Bronchial epithelial cell (primary cell): ENCODE results near the gene ITPKC. TPM values are rescaled to one million over a fixed set of nuclear protein-coding genes. Genes with fewer than 3 reads are reported as not detected.

Source experiments
- DNase-seq: peaks from one replicate; pipeline ENCODE4 v3.0.0-alpha.2; 2010; ENCODE audit warnings: low read depth
- FAIRE-seq: peaks from 2 replicates; lab custom pipeline; 2011; peaks lifted over from hg19 to GRCh38; lab: Jason Lieb, UNC
- H3K27me3 ChIP-seq: 2 replicates; pipeline ENCODE4 v1.5.1; 2011; ENCODE audit warnings: low read length; ENCODE audit not compliant: control insufficient read depth, insufficient read depth
- H3K36me3 ChIP-seq: 2 replicates; pipeline ENCODE4 v1.5.1; 2011; ENCODE audit warnings: low read length; ENCODE audit not compliant: control insufficient read depth, insufficient read depth
- H3K4me3 ChIP-seq: 2 replicates; pipeline ENCODE4 v1.5.1; 2011; ENCODE audit warnings: mild to moderate bottlenecking, low read depth, low read length, control low read depth
- CTCF ChIP-seq: IDR thresholded peaks from 2 replicates; pipeline ENCODE4 v1.5.1; 2011; ENCODE audit warnings: mild to moderate bottlenecking, moderate library complexity, low read length, control low read depth, inconsistent platforms; ENCODE audit not compliant: insufficient read depth, severe bottlenecking
- total RNA-seq: library from RNA; depleted of rRNA; stranded (reverse); fragments of >200 nt; gene quantifications from 2 replicates; pipeline ENCODE4 v1.2.1, GENCODE V29; 2014

ITPKC gene
- total RNA-seq, 1 donor from 2014 or later, result 26.9 TPM

- FAIRE-seq (no peak), DNase-seq (no peak)
- no peak for TF ChIP-seq CTCF
- Histone ChIP-seq H3K4me3 (no peak overlapping the region), H3K36me3 (peaks cover 10% of the 10 kb centered on the region), H3K27me3 (no peaks in the 10 kb centered on the region)
Observed at GRCh38 chr19:40693896-40694295, 23.0 kb upstream of the ITPKC start.

GRCh38 chr19:40695881-40696280 lies 21.0 kb upstream of the ITPKC start:
- no peak for FAIRE-seq
- no peak for TF ChIP-seq CTCF
- no peak for DNase-seq
- Histone ChIP-seq H3K4me3 (no peak overlapping the region), H3K36me3 (peaks cover 16% of the 10 kb centered on the region), H3K27me3 (no peaks in the 10 kb centered on the region)

DNA sequence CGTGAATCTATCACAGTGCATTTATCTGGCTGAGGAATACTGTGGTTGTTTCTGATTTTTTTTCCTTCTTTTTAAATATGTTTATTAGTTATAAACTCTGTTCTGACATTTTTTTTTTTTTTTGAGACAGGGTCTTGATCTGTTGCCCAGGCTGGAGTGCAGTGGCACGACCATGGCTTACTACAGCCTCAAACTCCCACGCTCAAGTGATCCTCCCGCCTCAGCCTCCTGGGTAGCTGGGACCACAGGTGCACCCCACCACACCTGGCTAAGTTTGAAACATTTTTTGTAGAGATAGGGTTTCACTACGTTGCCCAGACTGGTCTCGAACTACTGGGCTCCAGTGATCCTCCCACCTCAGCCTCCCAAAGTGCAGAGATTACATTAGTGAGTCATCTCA lies 19.9 kb upstream of the ITPKC start:
- Histone ChIP-seq H3K36me3 (peaks cover 24% of the 10 kb centered on the region), H3K27me3 (no peaks in the 10 kb centered on the region), H3K4me3 (no peak overlapping the region)
- TF ChIP-seq CTCF, result no peak
- FAIRE-seq (no peak), DNase-seq (no peak)

GRCh38 chr19:40700083-40700482 lies 16.8 kb upstream of the ITPKC start:
- no peak for TF ChIP-seq CTCF

GRCh38 chr19:40701758-40702157 lies 15.2 kb upstream of the ITPKC start:
- peaks cover 25% of the 10 kb centered on the region for H3K36me3 ChIP-seq

More at GRCh38 chr19:40700083-40700482, 16.8 kb upstream of the ITPKC start:
- peaks cover 28% of the 10 kb centered on the region for H3K36me3 ChIP-seq
- DNase-seq (no peak), FAIRE-seq (no peak)
- H3K4me3 ChIP-seq, result no peak overlapping the region
- H3K27me3 ChIP-seq, result no peaks in the 10 kb centered on the region

More at GRCh38 chr19:40701758-40702157, 15.2 kb upstream of the ITPKC start:
- DNase-seq (no peak), FAIRE-seq (no peak)
- Histone ChIP-seq H3K4me3 (no peak overlapping the region), H3K27me3 (no peaks in the 10 kb centered on the region)
- TF ChIP-seq CTCF, result no peak
